ENCODE data around the gene PHF2. TPM values are rescaled to one million over a fixed set of nuclear protein-coding genes. Genes with fewer than 3 reads are reported as not detected.

Gene PHF2
- total RNA-seq, 1 experiment from 2014 or later = 16.7 TPM

GRCh38 chr9:93650448-93650847 lies 74.1 kb downstream of the PHF2 start:
- no peak for DNase-seq (ENCODE audit: low read depth)

GRCh38 chr9:93651521-93651950 lies 75.2 kb downstream of the PHF2 start:
- no peak for DNase-seq (ENCODE audit: low read depth)

GRCh38 chr9:93652604-93653592 lies 76.5 kb downstream of the PHF2 start:
- DNase-seq (ENCODE audit: low read depth) = no peak

GRCh38 chr9:93653760-93654159 lies 77.4 kb downstream of the PHF2 start:
- no peak for DNase-seq (ENCODE audit: low read depth)

- no peak for DNase-seq (ENCODE audit: low read depth)
Measured at GRCh38 chr9:93654351-93654961, 78.1 kb downstream of the PHF2 start.

- no peak for DNase-seq (ENCODE audit: low read depth)
Measured at GRCh38 chr9:93655621-93656425, 79.4 kb downstream of the PHF2 start.

- no peak for DNase-seq (ENCODE audit: low read depth)
Measured at GRCh38 chr9:93656426-93657239, 80.2 kb downstream of the PHF2 start.

- no peak for DNase-seq (ENCODE audit: low read depth)
Measured at GRCh38 chr9:93657331-93658111, 81.1 kb downstream of the PHF2 start.

GRCh38 chr9:93658184-93658925 lies 82.0 kb downstream of the PHF2 start:
- DNase-seq (ENCODE audit: low read depth) = no peak

GRCh38 chr9:93659044-93659836 lies 82.9 kb downstream of the PHF2 start:
- DNase-seq (ENCODE audit: low read depth) = no peak

GRCh38 chr9:93659837-93660177 lies 83.4 kb downstream of the PHF2 start:
- no peak for DNase-seq (ENCODE audit: low read depth)

GRCh38 chr9:93660352-93661046 lies 84.1 kb downstream of the PHF2 start:
- DNase-seq (ENCODE audit: low read depth) = no peak

GRCh38 chr9:93661591-93661990 lies 85.2 kb downstream of the PHF2 start:
- DNase-seq (ENCODE audit: low read depth) = no peak

- no peak for DNase-seq (ENCODE audit: low read depth)
Measured at GRCh38 chr9:93662016-93662638, 85.7 kb downstream of the PHF2 start.

- DNase-seq (ENCODE audit: low read depth) = no peak
Measured at GRCh38 chr9:93662952-93663572, 86.7 kb downstream of the PHF2 start.

- DNase-seq (ENCODE audit: low read depth) = no peak
Measured at GRCh38 chr9:93663877-93664548, 87.6 kb downstream of the PHF2 start.
